ENCODE results near the gene ZNF274.

DNA sequence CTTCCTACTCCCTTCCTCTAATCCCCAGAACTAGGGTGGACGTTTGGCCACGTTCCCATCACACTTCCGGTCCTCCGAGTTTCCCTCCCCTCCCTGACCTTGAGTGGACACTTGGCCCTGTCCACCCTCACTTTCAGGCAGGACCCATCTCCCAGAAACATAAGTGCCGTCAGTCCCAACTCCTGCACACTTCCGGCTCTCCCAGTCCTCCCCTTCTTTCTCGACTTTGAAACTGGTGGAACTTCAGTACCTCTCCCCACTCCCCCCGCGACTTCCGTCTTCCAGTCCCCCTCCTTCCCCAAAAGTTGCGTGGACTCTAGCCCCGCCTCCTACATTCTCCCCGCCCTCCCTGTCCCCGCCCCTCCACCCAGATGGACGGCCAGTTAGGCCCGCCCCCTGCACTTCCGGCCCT lies 278 bp upstream of the ZNF274 start:
- no peak for TF ChIP-seq POLR2A (IDR thresholded peaks at IDR 0.05; ENCODE audit: low read depth, low read length)
- no peak for TF ChIP-seq POLR2AphosphoS5 (IDR thresholded peaks at IDR 0.05; ENCODE audit: low read length)
- TF ChIP-seq, protein P1, sequence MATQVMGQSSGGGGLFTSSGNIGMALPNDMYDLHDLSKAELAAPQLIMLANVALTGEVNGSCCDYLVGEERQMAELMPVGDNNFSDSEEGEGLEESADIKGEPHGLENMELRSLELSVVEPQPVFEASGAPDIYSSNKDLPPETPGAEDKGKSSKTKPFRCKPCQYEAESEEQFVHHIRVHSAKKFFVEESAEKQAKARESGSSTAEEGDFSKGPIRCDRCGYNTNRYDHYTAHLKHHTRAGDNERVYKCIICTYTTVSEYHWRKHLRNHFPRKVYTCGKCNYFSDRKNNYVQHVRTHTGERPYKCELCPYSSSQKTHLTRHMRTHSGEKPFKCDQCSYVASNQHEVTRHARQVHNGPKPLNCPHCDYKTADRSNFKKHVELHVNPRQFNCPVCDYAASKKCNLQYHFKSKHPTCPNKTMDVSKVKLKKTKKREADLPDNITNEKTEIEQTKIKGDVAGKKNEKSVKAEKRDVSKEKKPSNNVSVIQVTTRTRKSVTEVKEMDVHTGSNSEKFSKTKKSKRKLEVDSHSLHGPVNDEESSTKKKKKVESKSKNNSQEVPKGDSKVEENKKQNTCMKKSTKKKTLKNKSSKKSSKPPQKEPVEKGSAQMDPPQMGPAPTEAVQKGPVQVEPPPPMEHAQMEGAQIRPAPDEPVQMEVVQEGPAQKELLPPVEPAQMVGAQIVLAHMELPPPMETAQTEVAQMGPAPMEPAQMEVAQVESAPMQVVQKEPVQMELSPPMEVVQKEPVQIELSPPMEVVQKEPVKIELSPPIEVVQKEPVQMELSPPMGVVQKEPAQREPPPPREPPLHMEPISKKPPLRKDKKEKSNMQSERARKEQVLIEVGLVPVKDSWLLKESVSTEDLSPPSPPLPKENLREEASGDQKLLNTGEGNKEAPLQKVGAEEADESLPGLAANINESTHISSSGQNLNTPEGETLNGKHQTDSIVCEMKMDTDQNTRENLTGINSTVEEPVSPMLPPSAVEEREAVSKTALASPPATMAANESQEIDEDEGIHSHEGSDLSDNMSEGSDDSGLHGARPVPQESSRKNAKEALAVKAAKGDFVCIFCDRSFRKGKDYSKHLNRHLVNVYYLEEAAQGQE (IDR thresholded peaks at IDR 0.05; ENCODE audit: low read depth, low read length): no peak
- TF ChIP-seq, protein P2, sequence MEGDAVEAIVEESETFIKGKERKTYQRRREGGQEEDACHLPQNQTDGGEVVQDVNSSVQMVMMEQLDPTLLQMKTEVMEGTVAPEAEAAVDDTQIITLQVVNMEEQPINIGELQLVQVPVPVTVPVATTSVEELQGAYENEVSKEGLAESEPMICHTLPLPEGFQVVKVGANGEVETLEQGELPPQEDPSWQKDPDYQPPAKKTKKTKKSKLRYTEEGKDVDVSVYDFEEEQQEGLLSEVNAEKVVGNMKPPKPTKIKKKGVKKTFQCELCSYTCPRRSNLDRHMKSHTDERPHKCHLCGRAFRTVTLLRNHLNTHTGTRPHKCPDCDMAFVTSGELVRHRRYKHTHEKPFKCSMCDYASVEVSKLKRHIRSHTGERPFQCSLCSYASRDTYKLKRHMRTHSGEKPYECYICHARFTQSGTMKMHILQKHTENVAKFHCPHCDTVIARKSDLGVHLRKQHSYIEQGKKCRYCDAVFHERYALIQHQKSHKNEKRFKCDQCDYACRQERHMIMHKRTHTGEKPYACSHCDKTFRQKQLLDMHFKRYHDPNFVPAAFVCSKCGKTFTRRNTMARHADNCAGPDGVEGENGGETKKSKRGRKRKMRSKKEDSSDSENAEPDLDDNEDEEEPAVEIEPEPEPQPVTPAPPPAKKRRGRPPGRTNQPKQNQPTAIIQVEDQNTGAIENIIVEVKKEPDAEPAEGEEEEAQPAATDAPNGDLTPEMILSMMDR (IDR thresholded peaks at IDR 0.05 in 2 of 3, conservative IDR thresholded peaks at IDR 0.05 in 1 of 3; ENCODE audit: control insufficient read depth in 2 of 3, extremely low read depth in 1 of 3, insufficient read depth in 1 of 3, low read depth in 3 of 3, low read length in 3 of 3): no peak
